Measurements from ENCODE around the gene ADORA1. TPM values are rescaled to one million over a fixed set of nuclear protein-coding genes. Genes with fewer than 3 reads are reported as not detected.

Gene ADORA1
- total RNA-seq, 1 donor from 2014 or later: 2.7 TPM

- no peak for DNase-seq (ENCODE audit: low spot score)
Measured at GRCh38 chr1:203093754-203094410, 33.6 kb upstream of the ADORA1 start.

- no peak for DNase-seq (ENCODE audit: low spot score)
Measured at GRCh38 chr1:203095061-203095690, 32.4 kb upstream of the ADORA1 start.

GRCh38 chr1:203096566-203096965 is 31.0 kb upstream of the ADORA1 start:
- no peak for DNase-seq (ENCODE audit: low spot score)

- DNase-seq (ENCODE audit: low spot score): no peak
Measured at GRCh38 chr1:203097001-203097400, 30.5 kb upstream of the ADORA1 start.

- no peak for DNase-seq (ENCODE audit: low spot score)
Measured at GRCh38 chr1:203098445-203098844, 29.1 kb upstream of the ADORA1 start.

GRCh38 chr1:203098914-203099520 is 28.5 kb upstream of the ADORA1 start:
- no peak for DNase-seq (ENCODE audit: low spot score)

- no peak for DNase-seq (ENCODE audit: low spot score)
Measured at GRCh38 chr1:203099805-203100515, 27.6 kb upstream of the ADORA1 start.

- DNase-seq (ENCODE audit: low spot score): no peak
Measured at GRCh38 chr1:203100516-203100869, 27.0 kb upstream of the ADORA1 start.

- DNase-seq (ENCODE audit: low spot score): no peak
Measured at GRCh38 chr1:203101813-203102634, 25.5 kb upstream of the ADORA1 start.

GRCh38 chr1:203103216-203103615 is 24.3 kb upstream of the ADORA1 start:
- DNase-seq (ENCODE audit: low spot score): no peak

GRCh38 chr1:203103829-203104495 is 23.6 kb upstream of the ADORA1 start:
- DNase-seq (ENCODE audit: low spot score): no peak

- no peak for DNase-seq (ENCODE audit: low spot score)
Measured at GRCh38 chr1:203104789-203105390, 22.6 kb upstream of the ADORA1 start.

GRCh38 chr1:203112475-203112874 is 15.1 kb upstream of the ADORA1 start:
- DNase-seq (ENCODE audit: low spot score): no peak

GRCh38 chr1:203113308-203113707 is 14.2 kb upstream of the ADORA1 start:
- no peak for DNase-seq (ENCODE audit: low spot score)

GRCh38 chr1:203114202-203114601 is 13.3 kb upstream of the ADORA1 start:
- DNase-seq (ENCODE audit: low spot score): no peak

- no peak for DNase-seq (ENCODE audit: low spot score)
Measured at GRCh38 chr1:203116091-203116820, 11.3 kb upstream of the ADORA1 start.

- peak; percentile 91 for DNase-seq (ENCODE audit: low spot score)
Measured at GRCh38 chr1:203117611-203118575, 9.6 kb upstream of the ADORA1 start.
